T-cell (primary cell): Measurements from ENCODE around the gene C19orf33. TPM values are rescaled to one million over a fixed set of nuclear protein-coding genes. Genes with fewer than 3 reads are reported as not detected.

Source experiments
- ATAC-seq, 4 experiments: fragments of 200-7000 bp in 3 of 4; fragments of 150-1000 bp in 1 of 4; cut with Tn5 transposase; replicated peaks in 1 of 4; 1 replicate in 3 of 4; 2 replicates in 1 of 4; pipeline ENCODE4 v1.10.0; 2021; ENCODE audit warnings: moderate library complexity in 3 of 4, mild to moderate bottlenecking in 2 of 4, moderate number of reproducible peaks in 1 of 4
- CTCF ChIA-PET, 2 donors: fragments of 300-600 bp; sonication (Branson Sonifier 250); formaldehyde crosslinking; loops; one replicate each; lab custom pipeline; 2022; ENCODE audit warnings: antibody characterized with exemption in 2 of 2; lab: Charles Lee
- POLR2A ChIA-PET, 2 donors: fragments of 300-600 bp; sonication (Branson Sonifier 250); formaldehyde crosslinking; loops; one replicate each; lab custom pipeline; 2022; ENCODE audit warnings: antibody characterized with exemption in 2 of 2; lab: Charles Lee
- DNase-seq, 35 experiments: peaks; one replicate each; pipeline versions ENCODE4 v3.0.0 to v3.0.0-alpha.2; 2013 to 2023
- H3K27ac ChIP-seq: one replicate; pipeline ENCODE4 v1.5.1; 2013; ENCODE audit warnings: low read length
- H3K27me3 ChIP-seq, 2 experiments: replicated peaks in 1 of 2; 1 replicate in 1 of 2; 2 replicates in 1 of 2; pipeline versions ENCODE4 v1.6.1 to v1.7.0; 2013; ENCODE audit warnings: low read length in 1 of 2, mixed read lengths in 1 of 2; ENCODE audit not compliant: control insufficient read depth in 2 of 2, insufficient read depth in 2 of 2; ENCODE audit errors: extremely low read depth in 1 of 2
- H3K36me3 ChIP-seq, 2 donors: 1 replicate in 1 of 2; 2 replicates in 1 of 2; pipeline versions ENCODE4 v1.6.1 to v1.7.0; 2013; ENCODE audit warnings: low read length in 1 of 2; ENCODE audit not compliant: control insufficient read depth in 2 of 2, insufficient read depth in 1 of 2; ENCODE audit errors: extremely low read depth in 1 of 2
- H3K4me1 ChIP-seq, 2 experiments: 1 replicate in 1 of 2; 2 replicates in 1 of 2; pipeline versions ENCODE4 v1.6.1 to v1.7.0; 2013; ENCODE audit warnings: low read length in 2 of 2, mixed read lengths in 1 of 2; ENCODE audit not compliant: insufficient read depth in 2 of 2, control insufficient read depth in 1 of 2; ENCODE audit errors: extremely low read depth in 1 of 2
- H3K4me3 ChIP-seq, 2 donors: 1 replicate in 1 of 2; 2 replicates in 1 of 2; pipeline versions ENCODE4 v1.5.1 to v1.7.0; 2013; ENCODE audit warnings: mild to moderate bottlenecking in 2 of 2, low read length in 1 of 2, moderate library complexity in 1 of 2; ENCODE audit not compliant: control insufficient read depth in 1 of 2; ENCODE audit errors: extremely low read depth in 1 of 2
- H3K9me3 ChIP-seq: 2 replicates; pipeline ENCODE4 v1.7.0; 2013
- H3K27ac Mint-ChIP-seq, 2 donors: one replicate each; pipeline ENCODE4 v1.8.0; 2020 to 2021; ENCODE audit warnings: mild to moderate bottlenecking in 2 of 2, mixed read lengths in 2 of 2
- H3K27me3 Mint-ChIP-seq, 2 donors: one replicate each; pipeline ENCODE4 v1.8.0; 2021 to 2022; ENCODE audit warnings: mixed read lengths in 2 of 2
- H3K36me3 Mint-ChIP-seq: one replicate; pipeline ENCODE4 v1.8.0; 2021; ENCODE audit warnings: mixed read lengths
- H3K4me1 Mint-ChIP-seq, 3 donors: one replicate each; pipeline ENCODE4 v1.8.0; 2020 to 2022; ENCODE audit warnings: mixed read lengths in 3 of 3, mild to moderate bottlenecking in 1 of 3
- H3K4me3 Mint-ChIP-seq, 3 donors: one replicate each; pipeline ENCODE4 v1.8.0; 2020 to 2022; ENCODE audit warnings: mild to moderate bottlenecking in 3 of 3, mixed read lengths in 3 of 3, moderate library complexity in 3 of 3
- H3K9me3 Mint-ChIP-seq, 3 donors: one replicate each; pipeline ENCODE4 v1.8.0; 2020 to 2022; ENCODE audit warnings: mixed read lengths in 3 of 3
- WGBS: methylation state at CpG from one replicate; pipeline ENCODE4 v1.1.5; 2013; ENCODE audit warnings: missing lambda C conversion rate; ENCODE audit not compliant: insufficient coverage; 5-methylcytosine and 5-hydroxymethylcytosine counted together
- total RNA-seq, 35 experiments: library from RNA in 6 of 35; stranded (reverse) in 6 of 35; fragments of 120-200 nt in 1 of 35; gene quantifications; one replicate each; pipeline versions ENCODE4 v1.2.1 to v1.2.4 and lab custom pipeline; 2013 to 2026

C19orf33 gene
- total RNA-seq, 5 donors from 2014 or later (not counting 1 experiment from before 2014, with no cell fraction given) = 0.56 to 1.4 (median 1.3) TPM; not detected in 2

- no peak overlapping the region for H3K27ac Mint-ChIP-seq
- peaks cover 17 to 20% of the 10 kb centered on the region in 2 donors for H3K36me3 ChIP-seq
- no peaks in the 10 kb centered on the region for H3K9me3 ChIP-seq
- H3K27me3 Mint-ChIP-seq = no peaks in the 10 kb centered on the region
- H3K4me1 ChIP-seq = peaks cover 0 to 7% of the 10 kb centered on the region in 2 experiments
- CTCF ChIA-PET = no interaction called here
- H3K27ac ChIP-seq = no peak overlapping the region
- peaks cover 0 to 6% (median 2%) of the 10 kb centered on the region in 3 donors for H3K4me1 Mint-ChIP-seq
- H3K4me3 ChIP-seq = no peak overlapping the region
- 92% methylated on average over 2 of the region's 4 CpGs for WGBS
- H3K9me3 Mint-ChIP-seq = no peaks in the 10 kb centered on the region
- DNase-seq = no peak
- peaks cover 23% of the 10 kb centered on the region for H3K36me3 Mint-ChIP-seq
- H3K4me3 Mint-ChIP-seq = no peak overlapping the region
- ATAC-seq = no peak
- POLR2A ChIA-PET = no interaction called here
- no peaks in the 10 kb centered on the region for H3K27me3 ChIP-seq
These were observed 3.0 kb downstream of the C19orf33 start for GRCh38 chr19:38307076-38307475.

- H3K4me3 ChIP-seq = no peak overlapping the region
- peaks cover 17 to 20% of the 10 kb centered on the region in 2 donors for H3K36me3 ChIP-seq
- 100% methylated on average over 6 of the region's 8 CpGs for WGBS
- peaks cover 23% of the 10 kb centered on the region for H3K36me3 Mint-ChIP-seq
- H3K27ac Mint-ChIP-seq = no peak overlapping the region
- H3K4me1 ChIP-seq = peaks cover 0 to 7% of the 10 kb centered on the region in 2 experiments
- ChIA-PET POLR2A (no interaction called here), CTCF (no interaction called here)
- H3K9me3 Mint-ChIP-seq = no peaks in the 10 kb centered on the region
- no peaks in the 10 kb centered on the region for H3K27me3 ChIP-seq
- peaks cover 3 to 6% (median 3%) of the 10 kb centered on the region in 3 donors for H3K4me1 Mint-ChIP-seq
- no peak for ATAC-seq
- no peak overlapping the region for H3K27ac ChIP-seq
- DNase-seq = no peak
- H3K4me3 Mint-ChIP-seq = no peak overlapping the region
- H3K27me3 Mint-ChIP-seq = no peaks in the 10 kb centered on the region
- H3K9me3 ChIP-seq = no peaks in the 10 kb centered on the region
These were observed 3.5 kb downstream of the C19orf33 start for GRCh38 chr19:38307597-38307996.

- H3K9me3 Mint-ChIP-seq = no peaks in the 10 kb centered on the region
- no peaks in the 10 kb centered on the region for H3K27me3 ChIP-seq
- no peak overlapping the region for H3K4me3 Mint-ChIP-seq
- H3K4me1 ChIP-seq = peaks cover 0 to 7% of the 10 kb centered on the region in 2 experiments
- no peak overlapping the region for H3K4me3 ChIP-seq
- DNase-seq = no peak
- H3K36me3 Mint-ChIP-seq = peaks cover 23% of the 10 kb centered on the region
- ATAC-seq = no peak
- ChIA-PET CTCF (no interaction called here), POLR2A (no interaction called here)
- H3K9me3 ChIP-seq = no peaks in the 10 kb centered on the region
- WGBS = 100% methylated on average over 9 of the region's 12 CpGs
- H3K27ac Mint-ChIP-seq = no peak overlapping the region
- no peaks in the 10 kb centered on the region for H3K27me3 Mint-ChIP-seq
- H3K4me1 Mint-ChIP-seq = peaks cover 4 to 6% (median 4%) of the 10 kb centered on the region in 3 donors
- no peak overlapping the region for H3K27ac ChIP-seq
- H3K36me3 ChIP-seq = peaks cover 17 to 20% of the 10 kb centered on the region in 2 donors
These were observed 4.1 kb downstream of the C19orf33 start for GRCh38 chr19:38308006-38308766.

- ChIA-PET CTCF (no interaction called here), POLR2A (no interaction called here)
- WGBS = 99% methylated on average over 16 of the region's 24 CpGs
- no peaks in the 10 kb centered on the region for H3K27me3 Mint-ChIP-seq
- no peaks in the 10 kb centered on the region for H3K9me3 Mint-ChIP-seq
- peaks cover 23% of the 10 kb centered on the region for H3K36me3 Mint-ChIP-seq
- Histone ChIP-seq H3K4me1 (peaks cover 0 to 2% of the 10 kb centered on the region in 2 experiments), H3K27me3 (no peaks in the 10 kb centered on the region), H3K27ac (no peak overlapping the region), H3K36me3 (peaks cover 14 to 20% of the 10 kb centered on the region in 2 donors), H3K4me3 (no peak overlapping the region), H3K9me3 (no peaks in the 10 kb centered on the region)
- no peak overlapping the region for H3K27ac Mint-ChIP-seq
- ATAC-seq (no peak), DNase-seq (no peak)
- no peak overlapping the region for H3K4me3 Mint-ChIP-seq
- peaks cover 8 to 14% (median 9%) of the 10 kb centered on the region in 3 donors for H3K4me1 Mint-ChIP-seq
These were observed 5.0 kb downstream of the C19orf33 start for GRCh38 chr19:38308926-38309614.

- Mint-ChIP-seq H3K4me3 (no peak overlapping the region), H3K4me1 (peaks cover 8 to 15% (median 9%) of the 10 kb centered on the region in 3 donors), H3K9me3 (no peaks in the 10 kb centered on the region), H3K27ac (no peak overlapping the region), H3K27me3 (no peaks in the 10 kb centered on the region), H3K36me3 (peaks cover 23% of the 10 kb centered on the region)
- ATAC-seq (no peak), DNase-seq (no peak)
- peaks cover 9 to 20% of the 10 kb centered on the region in 2 donors for H3K36me3 ChIP-seq
- H3K27ac ChIP-seq = no peak overlapping the region
- ChIA-PET CTCF (no interaction called here), POLR2A (no interaction called here)
- no peaks in the 10 kb centered on the region for H3K27me3 ChIP-seq
- WGBS = 100% methylated on average over 1 of the region's 3 CpGs
- H3K4me3 ChIP-seq = no peak overlapping the region
- H3K4me1 ChIP-seq = peaks cover 0 to 5% of the 10 kb centered on the region in 2 experiments
- H3K9me3 ChIP-seq = no peaks in the 10 kb centered on the region
These were observed 5.7 kb downstream of the C19orf33 start for GRCh38 chr19:38309615-38310278.

GRCh38 chr19:38310279-38310670 lies 6.2 kb downstream of the C19orf33 start:
- H3K27me3 Mint-ChIP-seq = no peaks in the 10 kb centered on the region
- no peaks in the 10 kb centered on the region for H3K27me3 ChIP-seq
- WGBS = 100% methylated on average over 1 of the region's 2 CpGs
- H3K4me1 ChIP-seq = peaks cover 0 to 10% of the 10 kb centered on the region in 2 experiments
- H3K27ac Mint-ChIP-seq = no peak overlapping the region
- ATAC-seq (no peak), DNase-seq (no peak)
- ChIA-PET POLR2A (no interaction called here), CTCF (no interaction called here)
- H3K4me1 Mint-ChIP-seq = peaks cover 11 to 15% (median 11%) of the 10 kb centered on the region in 3 donors
- H3K9me3 Mint-ChIP-seq = no peaks in the 10 kb centered on the region
- H3K36me3 ChIP-seq = peaks cover 9 to 20% of the 10 kb centered on the region in 2 donors
- no peaks in the 10 kb centered on the region for H3K9me3 ChIP-seq
- H3K27ac ChIP-seq = no peak overlapping the region
- no peak overlapping the region for H3K4me3 Mint-ChIP-seq
- H3K36me3 Mint-ChIP-seq = peaks cover 23% of the 10 kb centered on the region
- H3K4me3 ChIP-seq = no peak overlapping the region
